Endothelial cell of umbilical vein (primary cell): ENCODE data around the gene CPNE6.
"Not testable (repeated sequence)": the region's sequence is repeated elsewhere in the genome, so short reads cannot be mapped to it uniquely, and the experiment has no call there.

Experiments
- CTCF ChIP-seq, 2 donors: IDR thresholded peaks; 1 replicate in 1 of 2; 2 replicates in 1 of 2; pipeline ENCODE4 v1.5.1; 2011; ENCODE audit warnings: low read length in 2 of 2, mild to moderate bottlenecking in 2 of 2, moderate library complexity in 2 of 2, control low read depth in 1 of 2, inconsistent platforms in 1 of 2, low read depth in 1 of 2; ENCODE audit not compliant: insufficient read depth in 1 of 2; ENCODE audit errors: extremely low read depth in 1 of 2
- EZH2 ChIP-seq: IDR thresholded peaks from 2 replicates; pipeline ENCODE4 v1.6.1; 2012; ENCODE audit warnings: borderline replicate concordance, low read depth, mild to moderate bottlenecking, moderate library complexity, low read length, inconsistent platforms; ENCODE audit not compliant: severe bottlenecking
- FOS ChIP-seq: IDR thresholded peaks from 2 replicates; pipeline ENCODE4 v1.6.1; 2011; ENCODE audit warnings: mild to moderate bottlenecking, low read length, moderate library complexity, borderline replicate concordance; ENCODE audit not compliant: insufficient read depth
- GATA2 ChIP-seq: IDR thresholded peaks from 2 replicates; pipeline ENCODE4 v1.7.0; 2011; ENCODE audit warnings: low read depth, mild to moderate bottlenecking, moderate library complexity, mixed read lengths, low read length; ENCODE audit not compliant: insufficient read length, insufficient read depth
- JUN ChIP-seq: IDR thresholded peaks from 2 replicates; pipeline ENCODE4 v1.6.1; 2011; ENCODE audit warnings: borderline replicate concordance, low read depth; ENCODE audit not compliant: insufficient read length, insufficient read depth
- MAX ChIP-seq: IDR thresholded peaks from 2 replicates; pipeline ENCODE4 v1.6.1; 2011; ENCODE audit not compliant: insufficient read depth, insufficient read length
- MYC ChIP-seq: IDR thresholded peaks from one replicate; pipeline ENCODE4 v1.6.1; 2011; ENCODE audit warnings: mild to moderate bottlenecking, low read depth, low read length
- POLR2A ChIP-seq: IDR thresholded peaks from 2 replicates; pipeline ENCODE4 v1.6.1; 2012; ENCODE audit warnings: low read depth, mild to moderate bottlenecking, control low read depth, low read length
- POLR2AphosphoS5 ChIP-seq: IDR thresholded peaks from 2 replicates; pipeline ENCODE4 v1.6.1; 2012; ENCODE audit warnings: low read depth, mild to moderate bottlenecking, control low read depth, low read length, moderate library complexity; ENCODE audit not compliant: insufficient read depth

GRCh38 chr14:24036963-24037657 is 34.3 kb upstream of the CPNE6 start:
- not testable (repeated sequence) for TF ChIP-seq POLR2A; CTCF (IDR thresholded peaks at IDR 0.05; ENCODE audit: extremely low read depth in 1 of 2, insufficient read depth in 1 of 2, low read depth in 1 of 2, low read length in 2 of 2); POLR2AphosphoS5; EZH2; MAX; FOS; JUN; GATA2; MYC
